IPS-18c (cell line): ENCODE data around the gene GABRG3.
"Not testable (repeated sequence)": the region's sequence is repeated elsewhere in the genome, so short reads cannot be mapped to it uniquely, and the experiment has no call there.

Source experiments
- H3K4me3 ChIP-seq: 2 replicates; pipeline ENCODE4 v1.7.0; 2013; ENCODE audit warnings: low read depth, mild to moderate bottlenecking, low read length, moderate library complexity; ENCODE audit not compliant: insufficient read depth
- H3K9me3 ChIP-seq: one replicate; pipeline ENCODE4 v1.6.1; 2013; ENCODE audit warnings: mild to moderate bottlenecking, low read length, moderate library complexity; ENCODE audit not compliant: control insufficient read depth, insufficient read depth

The GABRG3 gene

DNA sequence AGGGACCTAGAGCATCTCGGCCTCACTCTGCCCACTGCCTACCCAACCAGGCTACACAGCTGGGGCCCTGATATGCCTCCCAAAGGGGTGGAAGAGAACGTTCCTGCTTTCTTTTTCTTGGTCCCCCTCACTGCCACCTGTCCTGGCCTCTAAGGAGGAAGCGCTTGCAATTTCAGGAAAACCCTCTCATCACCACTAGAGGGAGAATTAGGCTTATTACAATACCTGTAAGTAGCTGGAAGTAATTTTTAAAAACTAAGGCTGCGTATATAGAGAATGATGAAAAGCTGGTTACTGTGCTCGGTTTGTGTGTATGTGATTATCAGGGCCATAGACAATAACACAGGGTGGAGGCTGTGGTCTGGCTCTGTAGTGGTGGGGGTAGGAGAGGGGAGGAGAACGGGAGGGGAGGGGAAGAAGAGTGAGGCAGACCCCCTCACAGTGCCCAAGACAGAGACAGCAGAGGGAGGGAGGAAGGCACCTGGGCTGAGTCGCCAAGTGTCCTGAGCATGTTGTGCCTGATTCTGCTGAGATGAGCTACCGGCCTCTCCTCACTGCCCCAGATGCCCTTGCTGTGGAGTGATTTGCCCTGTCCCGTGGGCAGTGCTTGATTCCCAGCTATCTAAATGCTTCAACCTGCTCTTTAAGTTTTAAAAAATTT, 3.3 kb downstream of the GABRG3 start:
- Histone ChIP-seq H3K4me3 (no peak overlapping the region), H3K9me3 (no peaks in the 10 kb centered on the region)

DNA sequence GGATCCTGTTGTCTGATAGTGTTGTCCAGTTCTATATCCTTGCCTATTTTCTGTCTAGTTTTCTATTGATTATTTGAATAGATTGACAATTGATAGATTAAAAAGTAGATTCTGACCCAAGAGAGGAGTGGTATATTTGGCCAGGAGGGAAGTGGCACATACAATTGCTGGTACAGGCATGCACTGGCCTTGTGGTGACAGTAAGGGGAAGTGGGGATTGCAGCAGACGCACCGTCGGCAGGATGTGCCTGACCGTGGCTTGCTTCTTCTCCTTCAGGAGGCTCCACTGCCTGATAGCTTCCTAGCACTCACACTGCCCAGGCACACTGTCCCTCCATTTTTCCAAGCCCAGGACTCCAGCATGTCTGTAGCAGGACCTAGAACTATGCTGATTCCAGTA, 10.5 kb downstream of the GABRG3 start:
- Histone ChIP-seq H3K4me3 (no peak overlapping the region), H3K9me3 (no peaks in the 10 kb centered on the region)

DNA sequence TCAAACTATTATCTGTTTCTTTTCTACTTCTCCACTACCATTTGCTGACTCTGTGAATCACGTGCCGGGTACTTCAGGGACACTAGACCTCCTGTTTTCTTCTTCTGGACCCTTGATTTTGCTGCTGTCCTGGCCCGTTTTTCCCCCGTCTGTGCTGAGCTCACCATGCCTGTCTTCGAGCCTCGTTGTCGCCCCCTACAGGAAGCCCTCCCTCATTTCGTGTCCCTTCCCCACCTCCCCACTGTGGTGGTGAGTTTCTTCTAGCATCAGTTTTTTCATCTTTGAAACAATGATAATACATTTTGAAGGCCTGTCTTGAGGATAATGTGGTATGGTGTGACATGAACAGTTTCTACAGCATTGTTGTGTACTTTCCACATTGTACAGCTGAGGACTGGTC, 12.8 kb downstream of the GABRG3 start:
- Histone ChIP-seq H3K4me3 (no peak overlapping the region), H3K9me3 (no peaks in the 10 kb centered on the region)

DNA sequence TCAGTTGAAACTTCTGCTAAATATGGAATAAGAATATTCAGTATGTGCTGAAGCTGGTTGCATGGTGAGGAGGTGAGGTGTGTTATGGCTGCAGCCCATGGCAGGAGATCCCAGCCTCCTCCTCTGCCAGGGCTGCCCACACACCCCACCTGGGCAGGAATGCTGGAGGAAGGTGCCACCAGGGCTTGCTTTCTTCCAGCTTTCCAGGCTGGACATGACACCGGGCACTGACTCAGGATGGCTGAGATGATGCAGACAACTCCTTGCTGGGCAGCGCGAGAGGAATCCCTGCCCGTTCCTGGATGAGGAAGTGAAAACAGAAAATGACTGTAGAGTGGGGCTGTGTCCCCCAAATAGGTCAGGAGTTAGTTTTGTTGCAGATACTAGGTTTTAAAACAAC, 14.1 kb downstream of the GABRG3 start:
- H3K4me3 ChIP-seq = no peak overlapping the region

DNA sequence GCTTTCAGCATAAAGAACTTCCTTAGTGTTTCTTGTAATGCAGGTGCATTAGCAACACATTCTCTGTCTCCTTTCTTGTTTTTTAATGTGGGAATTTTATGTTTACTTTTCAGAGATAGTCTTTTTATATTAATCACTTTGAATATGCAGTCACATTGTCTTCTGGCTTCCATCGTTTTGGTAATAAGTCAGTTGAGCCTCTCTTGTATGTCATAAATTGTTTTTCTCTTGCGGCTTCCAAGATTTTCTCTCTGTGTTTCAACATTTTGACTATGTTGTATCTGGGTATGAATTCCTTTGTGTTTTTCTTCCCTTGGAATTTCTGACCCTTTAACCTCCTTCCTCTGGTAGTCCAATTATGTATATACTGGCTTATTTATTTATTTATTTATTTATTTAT, 25.3 kb downstream of the GABRG3 start:
- H3K9me3 ChIP-seq = no peaks in the 10 kb centered on the region
- H3K4me3 ChIP-seq = no peak overlapping the region

More for the DNA sequence above, 14.1 kb downstream of the GABRG3 start:
- H3K9me3 ChIP-seq = no peaks in the 10 kb centered on the region

DNA sequence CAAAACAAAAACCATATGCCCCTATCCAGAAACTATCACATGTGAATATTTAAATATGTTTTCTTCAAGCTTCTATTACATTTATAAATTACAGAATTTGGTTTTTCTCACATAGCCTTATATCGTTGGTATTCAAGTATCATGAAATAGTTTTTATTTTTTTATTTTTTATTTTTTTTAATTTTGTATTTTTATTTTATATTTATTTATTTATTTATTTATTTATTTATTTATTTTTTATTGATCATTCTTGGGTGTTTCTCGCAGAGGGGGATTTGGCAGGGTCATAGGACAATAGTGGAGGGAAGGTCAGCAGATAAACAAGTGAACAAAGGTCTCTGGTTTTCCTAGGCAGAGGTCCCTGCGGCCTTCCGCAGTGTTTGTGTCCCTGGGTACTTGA, 32.0 kb downstream of the GABRG3 start:
- not testable (repeated sequence) for H3K9me3 ChIP-seq, H3K4me3 ChIP-seq

DNA sequence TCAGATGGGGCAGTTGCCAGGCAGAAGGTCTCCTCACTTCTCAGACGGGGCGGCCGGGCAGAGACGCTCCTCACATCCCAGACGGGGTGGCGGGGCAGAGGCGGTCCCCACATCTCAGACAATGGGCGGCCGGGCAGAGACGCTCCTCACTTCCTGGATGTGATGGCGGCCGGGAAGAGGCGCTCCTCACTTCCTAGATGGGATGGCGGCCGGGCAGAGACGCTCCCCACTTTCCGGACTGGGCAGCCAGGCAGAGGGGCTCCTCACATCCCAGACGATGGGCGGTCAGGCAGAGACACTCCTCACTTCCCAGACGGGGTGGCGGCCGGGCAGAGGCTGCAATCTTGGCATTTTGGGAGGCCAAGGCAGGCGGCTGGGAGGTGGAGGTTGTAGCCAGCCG, 33.2 kb downstream of the GABRG3 start:
- H3K4me3 ChIP-seq, H3K9me3 ChIP-seq: not testable (repeated sequence)

DNA sequence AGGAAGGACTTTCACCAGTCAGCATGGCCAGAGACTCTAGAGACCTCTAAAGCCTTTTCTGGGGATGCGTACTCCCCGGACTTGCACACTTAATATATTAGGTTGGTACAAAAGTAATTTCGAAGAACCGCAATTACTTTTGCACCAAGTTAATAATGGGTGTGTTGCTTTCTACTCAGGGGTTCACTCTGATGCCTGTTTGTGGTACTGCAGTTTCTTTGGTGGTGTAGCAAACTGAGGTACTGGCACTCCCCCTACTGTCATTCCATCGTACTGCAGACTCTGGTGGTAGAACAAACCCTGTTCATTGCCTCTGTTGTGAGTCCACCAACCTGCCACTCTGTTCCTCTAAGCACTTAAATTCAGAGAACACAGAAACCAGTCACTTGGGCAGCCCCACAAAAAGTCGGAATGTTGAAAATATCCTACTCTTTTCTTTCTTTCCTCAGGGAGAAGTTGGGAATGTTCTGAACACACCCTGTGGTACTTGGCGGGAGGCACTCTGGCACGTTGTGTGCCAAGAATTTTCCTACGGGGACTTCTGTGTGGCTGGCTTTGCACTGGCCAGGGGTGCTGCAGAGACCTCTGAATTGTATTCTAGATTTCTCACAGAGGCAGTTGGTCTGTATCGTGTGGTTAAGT, 46.3 kb downstream of the GABRG3 start:
- H3K9me3 ChIP-seq = no peaks in the 10 kb centered on the region
- no peak overlapping the region for H3K4me3 ChIP-seq

DNA sequence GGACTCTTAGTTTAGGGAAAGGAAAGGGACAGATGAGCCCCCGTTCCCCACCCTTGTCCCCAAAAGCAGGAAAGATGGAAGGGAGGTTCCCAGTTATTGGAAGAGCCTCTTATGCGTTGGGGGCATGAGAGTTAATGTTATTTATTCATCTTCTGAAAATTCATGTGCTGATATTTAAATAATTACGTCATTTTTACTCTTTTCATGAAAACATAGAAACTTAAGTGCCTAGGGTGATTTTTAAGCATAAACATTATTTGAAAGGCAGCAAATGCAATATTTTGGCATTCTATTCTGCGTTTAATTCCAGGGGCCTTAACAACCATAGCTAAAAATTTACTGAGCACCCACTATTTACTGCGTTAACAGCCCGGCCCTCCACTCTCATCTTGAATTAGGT, 48.7 kb downstream of the GABRG3 start:
- no peaks in the 10 kb centered on the region for H3K9me3 ChIP-seq
- H3K4me3 ChIP-seq = no peak overlapping the region

DNA sequence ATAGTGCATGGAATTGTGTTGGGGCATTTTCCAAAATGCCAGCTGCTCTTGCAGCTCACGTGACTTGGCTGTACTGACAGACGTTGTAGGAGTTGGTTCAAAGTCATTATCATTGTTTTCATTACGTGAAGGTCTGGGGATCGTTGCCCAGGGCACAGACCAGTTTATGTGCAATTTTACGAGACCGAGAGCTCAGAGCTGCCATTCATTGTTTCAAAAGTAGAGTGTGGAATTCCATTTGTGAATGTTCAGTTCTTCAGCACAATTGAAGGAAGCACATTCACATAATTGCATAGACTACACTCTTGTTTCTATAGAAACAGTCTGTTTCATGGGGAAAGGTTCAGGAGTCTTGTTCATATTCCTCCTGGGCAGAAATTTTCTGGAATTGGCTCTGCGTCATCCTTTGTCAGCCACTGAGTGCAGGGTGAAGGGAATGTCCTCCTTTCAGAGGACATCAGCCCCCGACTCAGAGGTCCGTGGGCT, 54.5 kb downstream of the GABRG3 start:
- H3K9me3 ChIP-seq = no peaks in the 10 kb centered on the region
- H3K4me3 ChIP-seq = no peak overlapping the region

DNA sequence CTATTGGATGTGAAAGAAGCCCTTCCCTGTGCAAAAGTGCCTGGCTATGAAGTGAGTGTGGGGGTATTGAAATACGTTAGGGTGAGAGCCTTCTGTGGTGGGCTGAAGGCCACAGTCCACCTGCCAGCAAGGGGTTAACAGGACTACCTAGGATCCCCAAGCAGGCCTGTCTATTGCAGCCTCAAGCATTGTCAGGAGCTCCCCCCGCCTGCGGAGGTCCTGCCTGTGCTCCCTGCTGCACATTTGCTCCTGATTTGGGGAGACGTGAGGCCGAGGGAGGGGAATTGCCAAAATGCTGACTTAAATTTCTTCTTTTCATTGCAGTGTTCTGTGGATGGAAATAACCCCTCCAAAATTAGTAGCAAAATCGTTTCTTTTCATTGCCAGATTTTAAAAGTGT, 56.2 kb downstream of the GABRG3 start:
- Histone ChIP-seq H3K4me3 (no peak overlapping the region), H3K9me3 (no peaks in the 10 kb centered on the region)

DNA sequence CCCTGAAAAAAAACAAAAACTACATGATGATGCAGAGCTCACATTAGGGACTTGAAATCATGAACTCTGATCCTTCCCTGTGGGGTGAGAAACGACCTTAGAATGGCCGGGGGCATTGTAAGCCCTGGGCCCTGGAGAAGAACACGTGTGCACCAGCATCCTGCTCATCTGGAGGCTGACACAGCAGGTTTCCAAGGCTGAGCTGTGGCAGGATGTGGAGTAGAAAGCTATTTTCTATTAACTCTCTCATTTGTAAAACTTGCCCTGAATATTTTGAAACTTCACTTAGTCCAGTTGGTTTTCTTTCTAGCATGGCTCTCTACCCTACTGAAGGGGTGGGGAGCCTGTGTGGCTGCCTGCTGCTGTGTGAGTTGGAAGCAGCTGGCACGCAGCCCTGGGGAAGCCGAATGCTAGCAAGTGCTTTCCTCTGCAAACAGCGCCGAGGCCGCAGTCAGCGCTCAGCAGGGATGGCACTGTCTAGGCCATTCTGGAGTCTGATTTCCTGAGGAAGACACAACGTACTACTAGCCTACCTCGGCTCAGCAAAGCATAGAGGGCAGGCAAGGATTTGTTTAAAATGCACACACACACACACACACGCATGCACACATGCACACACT, 58.0 kb downstream of the GABRG3 start:
- H3K9me3 ChIP-seq = peaks cover 3% of the 10 kb centered on the region
- no peak overlapping the region for H3K4me3 ChIP-seq

DNA sequence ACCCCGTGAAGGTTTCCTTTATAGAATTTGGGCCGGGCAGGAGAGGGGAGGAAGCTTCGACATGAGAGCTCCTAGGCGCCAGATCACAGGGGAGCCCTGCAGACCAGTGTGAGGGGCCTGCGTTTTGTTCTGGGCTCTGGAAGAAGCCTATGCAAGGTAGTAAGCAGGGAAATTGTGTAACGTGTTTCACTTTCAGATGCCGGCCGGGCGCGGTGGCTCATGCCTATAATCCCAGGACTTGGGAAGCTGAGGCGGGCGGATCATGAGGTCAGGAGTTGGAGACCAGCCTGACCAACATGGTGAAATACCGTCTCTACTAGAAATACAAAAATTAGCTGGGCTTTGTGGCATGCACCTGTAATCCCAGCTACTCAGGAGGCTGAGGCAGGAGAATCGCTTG, 65.2 kb downstream of the GABRG3 start:
- H3K4me3 ChIP-seq = no peak overlapping the region

DNA sequence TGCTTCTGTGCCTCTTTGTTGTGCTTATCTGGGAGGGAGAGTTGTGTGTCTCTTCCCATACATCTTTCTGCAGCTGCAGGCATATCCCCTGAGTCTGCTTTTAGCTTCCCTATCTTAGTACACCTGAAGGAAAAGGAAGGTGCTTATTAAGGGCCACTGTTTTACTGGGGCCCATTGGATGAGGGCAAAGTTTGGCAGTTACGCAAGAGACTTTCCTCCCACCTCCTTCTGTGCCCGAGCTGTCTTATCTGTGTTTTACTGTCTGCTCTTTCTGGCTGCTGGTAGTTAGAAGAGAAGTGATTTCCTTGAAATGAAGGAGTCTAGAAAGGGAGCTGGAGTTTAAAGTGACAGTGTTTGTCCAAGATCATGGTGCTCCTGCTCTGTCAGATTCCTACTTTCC, 66.5 kb downstream of the GABRG3 start:
- Histone ChIP-seq H3K9me3 (peaks cover under 1% of the 10 kb centered on the region), H3K4me3 (no peak overlapping the region)

More for the DNA sequence above, 65.2 kb downstream of the GABRG3 start:
- H3K9me3 ChIP-seq = peaks cover 3% of the 10 kb centered on the region

DNA sequence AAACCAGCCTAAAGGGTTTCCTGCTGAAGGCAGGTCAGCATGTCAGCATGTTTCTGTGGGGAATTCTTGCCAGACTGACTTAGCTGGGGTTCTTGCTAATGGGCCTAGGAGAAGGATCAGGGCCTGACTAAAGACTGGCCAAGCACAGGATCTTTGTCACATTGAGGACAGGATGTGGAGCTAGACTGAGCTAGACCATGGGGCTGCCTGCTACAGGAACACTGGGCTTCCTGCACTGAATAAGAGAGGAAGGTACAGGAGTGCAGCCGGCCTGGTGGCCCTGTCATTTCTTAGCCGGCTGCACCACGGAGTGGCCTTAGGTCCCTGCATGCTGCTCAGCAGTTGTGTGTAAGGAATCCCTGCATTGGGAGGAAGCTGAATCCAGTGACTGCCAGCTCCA, 68.2 kb downstream of the GABRG3 start:
- no peaks in the 10 kb centered on the region for H3K9me3 ChIP-seq
- H3K4me3 ChIP-seq = no peak overlapping the region

DNA sequence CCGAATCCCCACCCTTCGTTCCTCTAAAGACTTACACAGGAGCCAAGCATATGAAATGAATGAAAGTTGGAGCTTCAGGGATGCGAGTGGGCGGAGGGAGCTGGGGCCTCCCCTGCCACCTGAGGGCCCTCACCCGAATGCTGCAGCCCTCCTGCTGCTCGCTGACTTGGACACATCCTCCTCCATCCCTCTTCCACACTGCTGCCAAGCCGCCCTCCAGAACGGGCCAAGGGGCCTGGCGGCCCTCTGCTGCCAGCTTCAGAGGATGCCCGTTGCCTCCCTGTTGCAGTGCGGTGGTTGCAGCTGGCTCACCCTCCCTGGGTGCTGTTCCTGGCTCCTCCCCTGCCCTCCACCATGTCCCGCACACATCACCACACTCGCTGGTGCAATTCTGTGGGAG, 71.2 kb downstream of the GABRG3 start:
- no peaks in the 10 kb centered on the region for H3K9me3 ChIP-seq
- no peak overlapping the region for H3K4me3 ChIP-seq

DNA sequence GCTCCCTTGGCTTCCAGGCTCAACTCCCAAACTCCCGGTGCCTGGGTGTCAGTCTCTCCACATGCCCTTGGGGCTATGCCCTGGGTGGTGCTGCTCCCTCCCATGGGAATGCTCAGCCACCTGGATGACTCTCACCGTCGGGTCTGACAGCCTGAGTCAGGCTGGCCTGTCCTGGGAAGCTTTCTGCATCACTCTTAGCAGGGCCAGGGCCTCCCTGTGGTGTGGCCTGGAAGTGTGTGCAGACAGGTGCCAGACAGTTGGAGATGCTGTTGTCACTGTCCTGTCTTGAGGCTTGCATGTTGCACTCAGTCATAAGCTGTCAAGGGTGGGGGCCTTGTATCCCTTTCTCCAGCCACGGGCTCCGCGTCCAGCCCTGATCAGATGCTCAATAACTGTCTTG, 71.7 kb downstream of the GABRG3 start:
- Histone ChIP-seq H3K4me3 (no peak overlapping the region), H3K9me3 (no peaks in the 10 kb centered on the region)

DNA sequence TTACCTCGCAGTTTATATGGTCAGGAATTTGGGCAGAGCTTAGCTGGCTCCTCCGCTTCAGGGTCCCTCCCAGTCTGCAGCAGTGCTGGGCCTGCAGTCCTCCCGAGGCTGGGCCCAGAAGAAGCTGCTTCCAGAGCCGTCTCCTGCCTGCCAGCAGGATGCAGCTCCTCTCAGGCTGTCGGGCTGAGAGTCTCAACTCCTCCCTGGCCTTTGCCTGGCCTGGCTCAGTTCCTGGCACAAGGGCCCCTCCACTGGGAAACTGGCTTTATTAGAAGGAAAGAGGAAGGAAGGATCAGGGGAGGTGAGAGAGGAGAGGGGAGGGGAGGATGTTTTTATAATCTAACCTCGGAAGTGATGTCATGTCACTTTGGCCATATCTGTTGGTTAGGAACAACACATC, 72.8 kb downstream of the GABRG3 start:
- H3K4me3 ChIP-seq = no peak overlapping the region
- no peaks in the 10 kb centered on the region for H3K9me3 ChIP-seq
